Stimulated activated CD4-positive, alpha-beta T cell treated with anti-CD3 and anti-CD28 coated beads, TNF-alpha, amount 100 ng/mL, for 48 hours (primary cell): Measurements from ENCODE around the gene STARD13.

Experiments used
- DNase-seq, 3 donors: peaks; one replicate each; pipeline ENCODE4 v3.0.0-alpha.2; 2020; ENCODE audit warnings: low read depth in 3 of 3

The STARD13 gene

GRCh38 chr13:33083054-33083453 is 202.5 kb downstream of the STARD13 start:
- no peak for DNase-seq

- no peak for DNase-seq
Measured at GRCh38 chr13:33081666-33082065, 203.9 kb downstream of the STARD13 start.

DNA sequence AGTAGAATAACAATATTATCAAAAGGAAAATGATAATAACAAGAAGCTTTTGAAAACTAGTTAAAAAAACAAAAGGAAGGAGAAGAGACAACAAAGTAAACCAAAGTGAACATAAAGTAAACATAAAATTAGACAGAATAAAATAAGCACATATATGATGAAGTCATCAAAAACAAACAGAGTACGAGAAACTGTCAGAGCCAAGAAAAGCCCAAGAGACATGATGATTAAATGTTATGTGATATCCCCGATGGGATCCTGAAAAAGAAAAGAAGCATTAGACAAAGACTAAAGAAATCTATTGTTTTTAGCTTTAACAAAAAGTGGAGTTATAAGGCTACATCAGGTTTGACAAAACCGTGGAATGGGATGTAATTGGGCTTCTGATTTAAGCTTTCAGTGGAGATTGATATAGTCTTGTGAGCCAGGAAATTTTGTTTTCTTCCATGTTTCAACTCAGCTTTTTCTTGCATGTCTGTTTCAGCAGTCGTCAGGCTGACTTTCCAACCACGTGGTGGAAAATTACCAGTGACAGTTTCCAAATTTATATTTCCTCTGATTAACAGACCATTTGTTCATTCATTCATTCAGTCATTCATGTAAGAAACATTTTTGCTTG is 204.5 kb downstream of the STARD13 start:
- no peak for DNase-seq

GRCh38 chr13:33079960-33080359 is 205.6 kb downstream of the STARD13 start:
- DNase-seq: no peak

DNA sequence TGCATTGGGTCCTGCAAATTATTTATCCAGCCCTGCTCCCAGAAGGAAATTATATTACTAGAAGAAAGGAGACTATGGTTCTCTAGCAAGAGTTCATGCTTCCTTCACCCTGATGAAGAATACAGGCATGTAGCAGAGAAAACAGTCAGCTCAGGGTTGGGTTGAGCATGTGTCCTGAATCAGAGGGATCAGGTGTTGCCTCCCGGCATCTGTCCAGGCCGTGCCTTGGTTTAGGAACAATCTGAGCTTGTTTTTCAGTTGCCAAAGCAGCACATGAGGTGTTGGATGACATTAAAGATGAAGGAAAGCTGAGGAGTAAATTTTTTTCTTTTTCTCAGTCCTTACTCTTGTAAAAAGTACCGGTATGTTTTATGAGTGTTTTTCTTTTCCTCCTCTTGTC is 207.3 kb downstream of the STARD13 start:
- DNase-seq: no peak

DNA sequence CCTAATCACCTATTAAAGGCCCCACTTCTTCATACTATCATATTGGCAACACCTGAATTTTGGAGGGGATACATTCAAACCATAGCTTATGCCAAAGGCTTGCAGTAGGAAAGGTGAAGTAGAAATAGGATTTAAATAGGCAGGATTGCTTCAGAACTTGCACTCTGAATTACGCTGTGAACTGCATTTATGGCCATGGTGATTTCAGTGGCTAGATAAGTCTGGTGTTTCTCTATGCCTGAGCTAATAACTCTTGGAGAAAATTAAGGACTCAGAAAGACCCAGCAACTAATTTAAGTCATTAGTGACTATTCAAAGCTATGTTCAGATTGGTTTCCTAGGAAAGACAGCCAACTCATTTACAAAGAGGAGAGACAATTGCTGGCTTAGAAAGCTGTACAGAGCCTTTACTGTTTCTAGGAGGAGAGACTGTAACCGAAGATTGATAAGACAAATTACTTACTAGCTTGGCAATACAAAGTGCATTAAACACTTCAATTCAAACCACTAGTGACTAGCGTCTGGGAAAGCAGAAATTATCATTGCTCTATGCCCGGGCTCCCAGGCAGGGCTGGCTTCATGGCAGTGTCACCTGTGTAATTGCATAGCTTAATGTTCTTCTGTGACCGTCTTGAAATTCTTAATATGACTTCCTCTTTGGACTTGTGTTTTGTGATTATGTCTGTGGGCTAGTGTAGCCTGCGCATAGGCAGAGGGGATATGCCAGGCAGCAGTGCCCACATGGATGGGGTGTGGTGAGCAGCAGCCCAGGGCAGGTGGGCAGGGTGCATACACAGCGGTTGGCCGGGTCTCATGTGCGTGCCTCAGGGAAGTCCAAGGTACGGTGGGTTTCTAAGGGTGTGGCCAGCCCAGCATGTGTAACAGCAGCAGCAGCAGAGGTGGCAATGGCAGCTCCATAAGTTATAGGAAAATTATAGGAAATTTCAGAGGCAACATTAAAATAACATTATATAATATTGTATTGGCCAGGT is 209.3 kb downstream of the STARD13 start:
- no peak for DNase-seq

- DNase-seq: no peak
Measured at GRCh38 chr13:33073338-33073737, 212.2 kb downstream of the STARD13 start.

- DNase-seq: no peak
Measured at GRCh38 chr13:33072759-33073158, 212.8 kb downstream of the STARD13 start.

DNA sequence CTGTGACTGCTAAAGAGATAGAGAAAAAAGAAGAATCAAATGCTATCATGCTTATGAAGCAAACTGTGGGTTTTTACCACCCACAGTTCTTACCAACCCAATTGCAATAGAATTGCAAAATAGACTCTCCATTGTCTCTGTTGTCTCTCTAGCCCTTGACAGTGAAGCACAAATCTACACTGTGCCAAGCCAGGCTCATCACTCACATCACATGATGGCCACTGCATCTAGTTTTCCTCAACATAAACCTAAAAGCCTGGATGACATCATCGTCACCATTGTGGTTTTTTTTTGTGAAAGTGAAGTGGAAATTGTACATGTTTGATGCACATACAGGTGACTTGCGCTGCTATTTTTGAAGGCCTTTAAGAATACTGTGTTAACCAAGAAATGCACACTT is 213.3 kb downstream of the STARD13 start:
- no peak for DNase-seq

- DNase-seq: no peak
Measured at GRCh38 chr13:33070713-33071112, 214.8 kb downstream of the STARD13 start.

DNA sequence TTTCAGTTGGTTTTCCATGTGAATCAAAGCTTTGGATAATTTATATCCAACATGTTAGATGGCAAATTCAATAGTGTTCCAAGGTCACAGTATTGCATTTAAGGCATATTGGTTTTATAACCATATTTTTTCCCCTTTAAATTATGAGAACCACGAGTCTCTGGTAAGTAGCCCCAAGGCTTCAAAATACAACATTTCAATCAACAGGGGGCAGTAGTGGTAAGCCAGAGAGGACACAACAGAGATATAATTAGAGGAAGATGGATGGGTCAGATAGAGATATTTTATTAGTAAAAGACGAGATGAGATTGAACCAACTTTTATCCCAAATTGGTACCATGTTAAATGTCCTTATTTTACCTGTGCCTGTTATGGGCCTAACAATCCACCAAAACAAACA is 216.2 kb downstream of the STARD13 start:
- no peak for DNase-seq

DNA sequence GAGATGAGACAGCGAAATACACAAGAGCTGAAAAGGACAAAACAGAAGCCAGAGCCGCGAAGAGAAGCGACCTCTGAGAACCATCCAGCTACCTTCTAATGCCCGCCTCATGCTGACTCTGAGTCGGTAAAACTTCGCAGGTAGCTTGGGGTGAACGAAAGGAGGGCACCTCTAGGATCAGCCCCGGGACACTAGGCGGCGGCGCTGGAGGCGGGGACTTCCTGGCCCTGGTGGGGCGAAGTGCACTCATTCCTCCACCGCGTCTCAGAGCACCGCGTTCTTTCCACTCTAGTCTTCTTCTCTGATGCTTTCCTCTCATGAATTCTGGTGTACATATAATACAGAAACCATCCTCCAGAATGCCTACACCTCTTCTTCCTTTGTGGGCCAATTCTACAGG is 219.2 kb downstream of the STARD13 start:
- no peak for DNase-seq

GRCh38 chr13:33060815-33061214 is 224.7 kb downstream of the STARD13 start:
- DNase-seq: no peak

DNA sequence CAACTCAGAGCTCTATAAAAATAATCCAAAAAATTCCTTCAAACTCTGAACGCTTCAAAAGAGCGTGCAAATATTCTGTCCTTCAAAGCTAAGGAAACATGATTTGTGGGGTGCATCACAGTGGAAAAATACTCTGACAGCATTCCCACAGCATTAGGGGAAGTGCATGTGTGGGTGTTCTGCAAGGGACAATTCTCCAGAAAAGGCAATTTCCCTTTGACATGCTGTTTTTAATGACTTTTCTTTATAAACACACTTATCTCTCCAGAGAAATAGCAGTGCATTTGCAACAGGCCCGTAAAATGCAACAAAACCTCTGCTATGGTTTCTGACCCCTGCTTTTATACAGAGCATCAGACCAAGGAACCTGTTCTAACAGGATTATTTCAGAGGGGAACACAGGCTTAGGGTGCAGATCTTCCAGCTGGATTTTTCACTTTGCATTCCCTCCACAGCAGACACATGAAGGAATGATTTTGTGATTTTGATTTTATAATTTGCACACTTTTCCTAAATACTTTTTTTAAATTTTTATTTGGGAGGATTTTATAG is 226.7 kb downstream of the STARD13 start:
- DNase-seq: no peak

GRCh38 chr13:33057019-33057780 is 228.4 kb downstream of the STARD13 start:
- DNase-seq: no peak

- no peak for DNase-seq
Measured at GRCh38 chr13:33053397-33054066, 232.0 kb downstream of the STARD13 start.
